Measurements from ENCODE around the gene TMED1.
"Not testable (repeated sequence)": the region's sequence is repeated elsewhere in the genome, so short reads cannot be mapped to it uniquely, and the experiment has no call there.

The TMED1 gene

DNA sequence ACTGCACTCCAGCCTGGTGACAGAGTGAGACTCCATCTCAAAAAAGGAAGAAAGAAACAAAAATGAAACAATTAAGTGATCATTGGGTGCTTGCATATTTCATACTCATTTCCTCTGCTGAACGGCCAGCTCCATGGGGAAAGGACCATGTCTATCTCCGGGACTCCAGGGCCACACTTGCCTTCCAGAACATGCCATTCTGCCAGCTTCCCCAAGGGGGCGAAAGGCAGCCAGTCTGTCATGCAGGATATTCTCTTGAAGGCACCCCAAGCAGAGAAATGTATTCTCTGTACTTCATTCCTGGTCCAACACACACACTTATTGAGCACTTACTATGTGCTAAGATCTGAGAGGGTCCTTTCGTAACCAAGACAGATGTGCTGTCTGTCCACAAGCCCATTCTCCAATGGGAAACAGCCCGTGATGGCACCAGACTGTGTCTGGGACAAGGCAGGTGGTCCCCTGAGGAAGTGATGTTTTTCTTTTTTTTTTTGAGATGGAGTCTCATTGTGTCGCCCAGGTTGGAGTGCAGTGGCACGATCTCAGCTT lies 25.2 kb upstream of the TMED1 start:
- DNase-seq = peak in 1 of 2 experiments; percentile 36

DNA sequence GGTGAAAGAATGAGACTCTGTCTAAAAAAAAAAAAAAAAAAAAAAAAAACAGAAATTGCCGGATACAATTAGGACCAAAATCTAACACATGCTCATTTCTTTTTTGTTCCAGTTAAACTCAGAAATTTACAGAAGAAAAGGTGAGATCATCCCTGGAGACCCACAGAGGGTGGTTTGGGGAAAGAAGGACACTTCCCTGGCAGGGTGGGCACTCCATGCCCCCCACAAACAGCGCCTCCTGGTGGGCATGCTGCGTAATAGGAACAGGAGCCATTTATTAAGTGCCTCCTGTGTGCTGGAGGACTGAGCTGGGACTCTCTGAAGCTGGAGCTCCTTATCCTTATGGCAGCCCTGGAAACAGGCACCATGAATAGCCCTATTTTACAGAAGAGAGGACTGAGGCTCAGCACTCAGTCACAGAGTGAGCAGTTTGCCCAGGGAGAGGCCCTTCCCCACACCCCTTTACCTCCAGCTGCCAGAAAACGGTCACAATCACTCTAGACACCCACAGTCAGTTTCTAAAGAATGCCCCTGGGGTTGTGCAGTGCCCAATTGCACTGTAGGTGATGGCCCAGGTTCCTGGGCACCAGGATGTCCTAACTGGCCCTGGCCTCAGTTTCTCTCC lies 22.3 kb upstream of the TMED1 start:
- DNase-seq = no peak

DNA sequence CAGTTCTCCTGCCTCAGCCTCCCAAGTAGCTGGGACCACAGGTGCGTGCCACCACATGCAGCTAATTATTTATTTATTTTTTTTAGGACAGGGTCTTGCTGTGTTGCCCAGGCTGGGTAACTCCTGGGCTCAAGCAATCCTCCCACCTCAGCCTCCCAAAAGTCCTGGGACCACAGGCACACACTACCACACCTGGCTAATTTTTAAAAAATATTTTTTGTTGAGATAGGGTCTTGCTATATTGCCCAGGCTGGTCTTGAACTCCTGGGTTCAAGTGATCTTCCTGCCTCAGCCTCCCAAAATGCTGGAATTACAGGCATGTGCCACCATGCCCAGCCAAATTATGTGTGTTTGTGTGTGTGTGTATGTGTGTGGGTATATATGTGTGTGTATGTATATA lies 20.9 kb upstream of the TMED1 start:
- DNase-seq = not testable (repeated sequence)

DNA sequence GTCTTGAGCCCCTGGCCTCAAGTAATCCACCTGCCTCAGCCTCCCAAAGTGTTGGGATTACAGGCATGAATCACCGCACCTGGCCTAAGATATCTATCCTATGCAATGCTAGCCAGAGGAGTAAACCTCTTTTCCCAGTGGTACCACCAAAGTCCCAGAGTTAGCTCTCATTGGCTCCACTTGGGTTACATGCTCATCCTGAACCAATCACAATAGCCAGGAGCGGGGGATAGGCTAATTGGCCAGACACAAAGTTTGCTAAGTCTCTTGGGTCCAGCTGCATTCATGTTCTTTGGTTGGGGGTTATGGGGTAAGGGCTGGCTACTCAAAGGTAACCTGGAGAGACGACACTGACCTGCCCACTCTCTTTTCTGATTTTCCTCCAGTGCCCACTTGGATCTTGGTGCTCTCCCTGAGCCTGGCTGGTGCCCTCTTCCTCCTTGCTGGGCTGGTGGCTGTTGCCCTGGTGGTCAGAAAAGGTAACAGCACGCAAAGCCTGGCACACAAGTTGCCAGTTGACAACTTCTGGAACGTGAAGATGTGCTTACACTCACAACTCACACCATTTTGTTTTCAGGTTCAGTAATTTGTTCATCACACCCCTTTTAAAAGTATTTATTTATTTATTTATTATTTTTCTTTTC lies 20.0 kb upstream of the TMED1 start:
- peak in 1 of 2 experiments; percentile 22 for DNase-seq

DNA sequence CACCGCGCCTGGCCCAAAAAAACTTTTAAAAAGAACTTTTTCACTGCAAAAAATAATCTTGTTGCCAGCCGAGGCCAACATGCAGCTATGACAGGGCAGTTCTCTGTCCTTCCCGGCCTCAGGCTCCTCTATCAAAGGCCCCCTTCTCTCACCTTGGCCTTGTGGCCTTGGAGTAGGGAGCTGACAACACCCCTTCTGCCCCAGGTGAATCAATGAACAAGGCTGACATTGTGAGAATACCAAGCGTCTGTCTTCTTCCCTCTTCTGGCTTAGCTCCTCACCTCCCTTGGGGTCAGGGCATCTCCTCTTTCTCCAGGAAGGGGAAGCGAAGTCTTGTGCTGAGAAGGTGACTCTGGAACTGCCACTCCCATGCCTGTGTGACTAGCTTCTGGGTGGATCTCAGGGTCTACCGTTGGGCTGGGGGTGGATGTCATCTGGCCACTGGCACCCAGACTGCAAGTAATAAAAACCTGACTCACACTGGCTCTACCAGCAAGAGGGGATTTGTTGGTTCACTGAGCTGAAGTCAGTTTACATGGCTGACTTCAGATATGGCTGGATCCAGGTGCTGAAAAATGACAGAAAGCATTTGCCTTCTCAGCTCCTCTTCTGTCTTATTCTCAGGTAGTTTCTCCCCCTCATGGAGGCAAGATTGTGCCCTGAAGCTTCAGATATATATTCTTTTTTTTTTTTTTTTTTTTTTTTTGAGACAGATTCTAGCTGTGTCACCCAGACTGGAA lies 18.5 kb upstream of the TMED1 start:
- DNase-seq = no peak

DNA sequence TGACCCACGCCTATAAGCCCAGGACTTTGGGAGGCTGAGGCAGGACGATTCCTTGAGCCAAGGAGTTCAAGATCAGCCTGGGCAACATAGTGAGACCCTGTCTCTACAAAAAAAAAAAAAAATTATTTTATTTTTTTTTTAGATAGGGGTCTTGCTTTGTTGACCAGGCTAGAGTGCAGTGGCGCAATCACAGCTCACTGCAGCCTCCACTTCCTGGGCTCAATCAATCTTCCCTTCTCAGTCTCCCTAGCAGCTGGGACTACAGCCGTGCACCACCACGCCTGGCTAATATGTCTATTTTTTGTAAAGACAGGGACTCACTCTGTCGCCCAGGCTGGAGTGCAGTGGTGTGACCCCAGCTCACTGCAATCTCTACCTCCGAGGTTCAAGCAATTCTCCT lies 16.9 kb upstream of the TMED1 start:
- no peak for DNase-seq

DNA sequence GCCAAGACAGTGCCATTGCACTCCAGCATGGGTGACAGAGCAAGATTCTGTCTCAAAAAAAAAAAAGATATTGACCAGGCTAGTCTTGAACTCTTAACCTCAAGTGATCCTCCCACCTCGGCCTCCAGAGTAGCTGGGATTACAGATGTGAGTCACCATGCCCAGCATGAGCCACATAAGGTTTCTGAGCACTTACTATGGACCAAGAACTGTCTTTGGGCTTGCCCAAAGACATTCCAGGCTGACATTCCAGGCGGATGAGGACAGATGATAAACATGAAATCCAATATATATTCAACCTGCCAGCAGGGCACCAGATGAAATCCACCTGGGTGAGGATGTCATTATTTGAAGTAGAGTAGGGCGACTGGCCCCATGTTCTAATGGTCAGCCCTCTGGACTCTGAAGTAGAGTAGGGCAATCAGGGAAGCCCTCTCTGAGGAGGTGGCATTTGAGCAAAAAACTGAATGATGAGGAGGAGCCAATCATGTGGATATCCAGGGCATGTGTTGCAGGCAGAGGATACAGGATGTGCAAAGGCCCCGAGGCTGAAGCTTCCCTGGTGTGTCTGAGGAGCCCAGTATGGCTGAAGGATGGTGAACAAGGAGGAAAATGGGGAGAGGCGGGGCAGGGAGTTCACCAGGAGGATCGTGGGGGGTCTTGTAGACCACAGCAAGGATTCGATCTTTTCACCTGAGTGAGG lies 16.2 kb upstream of the TMED1 start:
- DNase-seq = peak; percentile 47 to 48

DNA sequence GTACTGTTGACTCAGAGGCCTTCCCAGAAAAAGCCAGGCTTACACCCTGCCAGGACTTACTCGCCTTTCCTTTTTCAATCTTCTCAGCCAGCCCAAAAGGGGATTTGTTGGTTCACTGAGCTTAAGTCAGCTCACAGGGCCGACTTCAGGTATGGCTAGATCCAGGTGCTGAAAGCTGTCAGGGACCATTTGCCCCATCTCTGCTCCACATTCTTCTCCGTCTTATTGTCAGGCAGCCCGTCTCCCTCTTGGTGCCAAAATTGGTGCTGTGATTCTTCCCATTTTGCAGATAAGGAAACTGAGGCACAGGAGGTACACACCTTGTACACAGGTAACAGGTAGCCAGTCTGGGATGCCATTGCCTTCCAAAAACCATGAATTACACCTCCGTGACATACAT lies 14.6 kb upstream of the TMED1 start:
- DNase-seq = no peak

DNA sequence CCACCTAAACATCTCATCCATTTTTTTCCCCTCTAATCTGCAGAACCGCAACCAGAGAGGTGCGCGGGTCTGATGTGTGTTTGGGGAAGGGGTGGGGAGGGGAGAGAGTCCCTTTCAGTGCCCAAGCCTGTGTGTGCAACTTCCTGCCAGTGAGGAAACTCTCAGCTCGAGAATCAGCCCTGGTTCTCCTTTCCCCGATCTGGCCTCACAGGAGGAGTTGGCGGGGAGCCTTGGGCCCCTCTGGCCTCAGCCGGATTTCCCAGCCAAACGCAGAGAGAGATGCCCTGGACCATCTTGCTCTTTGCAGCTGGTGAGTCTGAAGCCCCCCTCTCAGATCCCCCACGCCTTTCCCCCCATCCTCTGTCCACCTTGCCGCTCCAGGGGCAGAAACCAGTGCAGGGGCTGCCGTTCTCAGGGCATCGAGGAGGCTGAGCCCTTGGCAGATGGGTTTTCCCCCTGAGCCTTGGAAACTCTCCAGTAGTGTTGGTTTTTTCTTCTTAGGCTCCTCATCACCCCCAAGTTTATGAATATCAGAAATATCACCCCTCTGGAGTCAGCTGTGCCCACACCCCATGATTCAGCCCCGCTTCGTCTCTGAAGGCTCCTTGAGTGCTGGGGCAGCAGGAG lies 12.3 kb upstream of the TMED1 start, which contains the start of gene C19orf38:
Gene C19orf38 (plus strand): TSS at position 186 of the 627 bp plus-strand sequence. CDS start 94 bp downstream, at position 280.
- no peak for DNase-seq

DNA sequence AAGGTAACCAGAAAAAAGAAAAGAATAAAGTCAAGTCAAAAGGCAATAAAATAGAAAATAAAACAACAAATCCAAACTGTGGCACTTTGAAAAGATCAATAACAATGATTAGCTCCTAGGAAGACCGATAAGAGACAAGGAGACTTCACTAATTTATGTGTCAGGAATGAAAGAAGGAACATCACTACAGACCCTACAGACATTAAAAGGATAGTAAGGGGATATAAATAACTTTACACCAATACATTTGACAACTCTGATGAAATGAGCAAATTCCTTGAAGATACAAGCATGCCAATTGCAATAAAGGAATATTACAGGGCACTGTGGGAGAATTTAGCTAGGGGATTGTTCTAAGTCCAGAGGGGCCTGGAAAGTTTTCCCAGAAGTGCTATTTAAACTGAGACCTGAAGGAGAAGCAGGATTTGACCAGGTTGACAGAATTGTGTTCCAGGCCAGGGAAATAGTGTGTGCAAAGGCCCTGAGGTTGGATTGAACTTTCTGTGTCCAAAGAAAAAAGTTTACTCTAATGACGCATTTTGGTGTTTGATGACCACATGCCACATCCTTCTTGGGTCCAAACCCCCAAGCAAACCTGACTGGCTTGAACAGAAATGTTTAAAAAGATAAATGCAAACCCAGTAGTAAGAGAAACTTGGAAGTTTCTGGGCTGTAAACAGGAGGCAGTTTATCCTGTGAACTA lies 10.6 kb upstream of the TMED1 start:
- no peak for DNase-seq

DNA sequence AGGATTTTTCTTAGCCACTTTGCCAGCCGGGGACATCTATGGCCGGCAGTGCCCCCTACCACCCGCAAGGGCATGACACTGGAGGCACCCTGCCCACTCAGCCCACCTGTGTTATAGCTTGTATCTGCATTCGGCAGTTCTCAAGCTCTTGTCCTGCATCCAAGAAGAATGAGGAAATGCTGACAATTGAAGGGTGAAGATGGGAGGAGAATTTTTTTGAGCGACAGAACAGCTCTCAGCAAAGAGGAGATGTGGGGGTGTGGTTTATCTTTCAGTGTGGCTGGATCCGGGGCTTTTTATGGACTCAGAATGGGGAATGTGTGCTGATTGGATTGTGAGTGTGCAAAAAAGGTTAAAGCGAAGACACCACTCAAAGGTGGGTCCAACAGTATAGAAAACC lies 6.8 kb upstream of the TMED1 start:
- DNase-seq = no peak

DNA sequence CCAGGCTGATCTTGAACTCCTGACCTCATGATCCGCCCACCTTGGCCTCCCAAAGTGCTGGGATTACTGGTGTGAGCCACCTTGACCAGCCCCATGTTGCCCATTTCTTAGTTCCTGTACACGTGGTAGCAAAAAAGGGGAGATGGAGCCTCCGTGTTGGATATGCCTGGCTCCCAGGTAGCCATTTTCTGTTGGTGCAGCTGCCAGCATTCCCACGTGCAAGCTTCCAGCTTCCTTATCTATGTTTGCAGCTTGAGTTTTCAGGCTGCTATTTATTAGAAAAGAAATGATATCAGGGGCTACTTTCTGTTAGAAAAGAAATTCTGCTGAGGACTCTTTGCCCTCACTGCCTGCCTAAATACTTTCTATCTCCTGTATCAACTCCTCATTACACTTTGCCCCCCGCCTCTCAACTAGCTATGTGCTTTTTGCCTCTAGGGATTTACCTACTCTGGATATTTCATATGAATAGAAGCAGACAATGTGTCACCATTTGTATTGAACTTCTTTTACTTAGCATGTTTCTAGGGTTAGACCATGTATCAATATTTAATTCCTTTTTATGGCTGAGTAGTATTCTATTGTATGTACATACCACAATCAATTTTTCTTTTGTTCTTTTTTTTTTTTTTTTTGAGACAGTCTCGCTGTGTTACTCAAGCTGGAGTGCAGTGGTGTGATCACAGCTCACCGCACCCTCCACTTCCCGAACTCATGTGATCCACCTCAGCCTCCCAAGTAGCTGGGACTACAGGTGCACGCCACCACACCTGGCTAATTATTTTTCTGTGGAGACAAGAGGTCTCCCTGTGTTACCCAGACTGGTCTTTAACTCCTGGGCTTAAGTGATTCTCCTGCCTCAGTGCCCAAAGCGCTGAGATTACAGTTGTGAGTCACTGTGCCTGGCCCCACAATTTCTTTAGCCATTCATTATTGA lies 3.4 kb upstream of the TMED1 start:
- no peak for DNase-seq

DNA sequence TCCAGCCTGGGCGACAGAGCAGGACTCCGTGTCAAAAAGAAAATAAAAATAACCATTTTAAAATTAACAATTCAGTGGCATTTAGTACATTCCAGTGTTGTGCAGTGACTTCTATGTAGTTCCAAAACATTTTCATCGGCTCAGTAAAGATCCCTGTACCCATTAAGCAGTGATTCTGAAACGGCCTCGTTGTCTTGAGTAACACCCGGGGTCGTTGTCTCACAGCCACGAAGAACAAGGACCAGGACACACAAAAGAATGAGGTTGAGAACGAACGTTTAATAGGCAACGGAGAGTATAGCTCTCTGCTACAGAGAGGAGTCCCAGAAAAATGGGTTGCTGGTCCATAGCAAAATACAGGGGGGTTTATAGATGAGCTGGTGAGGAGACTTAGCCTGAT lies 2.4 kb upstream of the TMED1 start:
- no peak for DNase-seq

DNA sequence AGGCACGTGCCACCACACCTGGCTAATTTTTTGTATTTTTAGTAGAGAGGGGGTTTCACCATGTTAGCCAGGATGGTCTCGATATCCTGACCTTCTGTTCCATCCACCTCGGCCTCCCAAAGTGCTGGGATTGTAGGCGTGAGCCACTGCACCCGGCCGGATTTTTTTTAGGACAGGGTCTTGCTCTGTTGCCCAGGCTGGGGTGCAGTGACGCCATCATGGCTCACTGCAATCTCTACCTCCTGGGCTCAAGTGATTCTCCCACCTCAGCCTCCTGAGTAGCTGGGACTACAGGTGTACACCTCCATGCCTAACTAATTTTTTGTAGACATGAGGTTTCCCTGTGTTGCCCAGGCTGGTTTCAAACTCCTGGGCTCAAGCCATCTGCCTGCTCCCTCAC lies 1.6 kb upstream of the TMED1 start:
- not testable (repeated sequence) for DNase-seq

DNA sequence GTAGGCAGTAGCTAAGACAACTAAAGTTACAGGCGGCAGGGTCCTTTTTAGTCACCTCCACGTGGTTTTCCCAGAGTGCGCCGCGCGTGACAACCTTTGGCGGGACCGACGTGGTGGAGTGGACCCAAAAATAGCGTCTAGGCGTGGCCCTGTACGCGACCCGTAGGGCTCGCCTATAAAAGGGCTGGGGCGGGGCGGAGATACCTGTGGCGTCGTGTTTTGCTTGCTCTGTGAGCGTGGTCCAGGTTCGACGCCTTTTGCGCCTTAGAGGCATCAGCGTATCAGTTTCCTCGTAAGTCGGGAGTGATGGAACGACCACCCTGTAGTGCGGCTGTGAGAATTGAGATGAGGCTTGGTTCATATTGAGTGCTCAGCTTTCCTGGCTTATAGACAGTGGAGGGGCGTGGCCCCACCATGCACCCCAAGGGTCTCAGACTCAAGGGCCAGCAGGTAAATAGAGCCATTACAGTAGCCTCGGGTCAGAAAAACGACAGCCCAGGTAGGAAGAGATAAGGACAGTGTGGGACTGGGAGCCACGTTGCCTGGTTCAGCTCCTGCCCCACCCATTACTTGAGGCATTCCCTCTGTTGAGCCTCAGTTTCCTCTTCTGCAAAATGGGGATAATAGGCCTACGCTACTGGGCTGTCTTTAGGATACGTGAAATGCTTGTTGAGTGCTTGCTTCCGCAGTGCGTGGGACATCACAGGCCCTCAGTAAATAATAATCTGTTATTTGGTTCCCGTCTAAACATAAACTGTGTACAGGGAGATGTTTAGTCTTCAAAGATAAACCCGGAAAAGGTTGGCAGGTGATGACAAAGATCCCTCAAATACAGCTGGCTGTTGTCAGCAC lies 693 bp upstream of the TMED1 start:
- DNase-seq = peak; percentile 83 to 96

DNA sequence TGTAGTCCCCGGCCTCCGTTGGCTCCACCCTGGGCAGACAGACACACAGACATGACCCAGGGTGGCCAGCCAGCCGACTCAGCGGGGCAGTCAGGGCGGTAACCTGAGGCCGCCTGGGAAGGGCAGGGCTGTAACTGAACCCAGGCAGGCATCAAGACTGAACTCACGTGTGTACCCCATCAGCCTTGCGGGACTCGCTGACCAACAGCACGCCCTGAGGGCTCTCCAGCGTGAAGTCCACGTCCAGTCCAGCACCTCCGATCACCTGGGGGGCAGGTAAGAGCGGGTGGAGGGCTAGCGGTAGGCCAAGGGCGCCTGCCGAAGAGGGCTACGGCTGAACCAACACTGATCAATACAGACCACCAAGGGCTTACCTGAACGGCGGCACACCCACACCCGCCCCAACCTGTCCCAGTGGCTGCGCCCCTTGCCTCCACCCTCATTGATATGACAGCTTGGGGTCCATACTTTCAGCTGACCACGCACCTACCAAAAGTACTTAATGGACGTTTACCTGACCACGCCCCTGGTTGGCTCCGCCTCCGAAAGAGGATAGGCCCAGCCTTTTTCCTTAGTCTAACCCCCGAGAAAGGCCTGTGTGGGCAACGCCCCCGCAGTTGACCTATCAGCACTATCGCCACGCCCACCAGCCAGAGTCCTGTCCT lies 791 bp downstream of the TMED1 start:
- DNase-seq = peak in 1 of 2 experiments; percentile 99

DNA sequence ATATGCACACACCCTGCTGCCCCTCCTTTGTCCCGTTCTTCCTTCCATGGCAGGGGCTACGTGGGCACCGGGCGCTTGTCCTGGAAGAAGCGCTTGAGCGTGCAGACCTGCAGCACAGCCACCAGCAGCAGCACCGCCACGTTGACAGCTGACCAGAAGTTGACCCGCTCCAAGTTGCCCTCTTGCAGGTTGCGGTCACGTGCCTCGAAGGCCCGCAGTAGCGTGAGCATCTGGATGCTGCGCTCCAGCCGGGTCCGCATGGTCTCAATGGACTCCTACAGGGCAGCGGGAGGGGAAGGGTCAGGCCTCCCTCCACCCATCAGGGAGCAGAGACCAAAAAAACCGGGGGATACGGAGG lies 3.1 kb downstream of the TMED1 start:
- no peak for DNase-seq

DNA sequence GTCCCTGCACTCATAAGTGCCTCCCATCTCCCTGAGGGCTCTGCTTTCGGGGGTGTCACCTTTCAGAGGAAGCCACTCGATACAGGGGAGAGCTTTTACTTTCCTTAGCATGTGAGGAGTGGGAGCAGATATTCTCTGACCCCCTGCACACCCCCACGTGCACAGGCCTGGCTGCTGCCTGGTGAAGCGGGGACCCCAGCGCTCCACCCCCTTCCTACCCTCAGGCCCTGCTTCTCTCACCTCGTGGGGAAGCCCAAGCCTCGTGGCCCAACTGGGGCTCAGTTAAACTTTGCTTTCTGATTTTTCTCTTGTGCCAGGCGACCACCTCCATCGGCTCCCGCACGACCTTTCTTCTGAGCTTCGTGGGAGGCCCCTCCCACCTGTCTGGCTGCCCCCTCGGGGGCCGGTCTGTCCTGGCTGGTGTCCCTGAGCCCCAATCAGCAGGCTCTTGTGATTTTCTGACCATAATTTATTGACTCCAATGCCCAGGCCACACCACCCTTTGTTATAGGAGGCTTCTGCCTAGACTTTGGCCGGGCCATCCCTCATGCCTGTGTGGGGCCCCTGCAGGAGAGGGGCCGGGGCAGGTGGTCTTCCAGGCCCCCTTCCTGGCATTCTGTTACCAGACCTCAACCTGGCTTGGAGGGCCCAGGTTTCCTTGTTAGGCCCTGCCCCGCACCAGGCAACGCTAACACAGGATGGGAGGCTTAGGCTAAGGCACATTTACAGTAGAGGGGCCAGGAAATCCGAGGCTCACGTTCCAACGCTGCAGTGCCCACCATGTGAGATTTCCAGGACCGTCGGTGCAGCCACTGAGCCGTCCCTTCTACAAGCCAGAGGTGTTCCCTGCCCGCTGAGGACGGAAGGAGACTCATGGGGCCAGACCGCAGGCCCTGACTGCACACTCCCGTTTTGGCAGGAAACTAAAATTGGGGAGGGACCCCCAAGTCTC lies 3.7 kb downstream of the TMED1 start:
- DNase-seq = no peak

Measured in SW 1271 (cell line).